ENCODE measurements around the gene DLG2. TPM values are rescaled to one million over a fixed set of nuclear protein-coding genes. Genes with fewer than 3 reads are reported as not detected.

DLG2 gene
- total RNA-seq, 1 donor from 2014 or later = 0.51 TPM

GRCh38 chr11:83663446-83663845 is 1963.7 kb downstream of the DLG2 start:
- no peak for DNase-seq (ENCODE audit: low read depth in 2 of 2)

GRCh38 chr11:83662494-83662893 is 1964.7 kb downstream of the DLG2 start:
- no peak for DNase-seq (ENCODE audit: low read depth in 2 of 2)

DNA sequence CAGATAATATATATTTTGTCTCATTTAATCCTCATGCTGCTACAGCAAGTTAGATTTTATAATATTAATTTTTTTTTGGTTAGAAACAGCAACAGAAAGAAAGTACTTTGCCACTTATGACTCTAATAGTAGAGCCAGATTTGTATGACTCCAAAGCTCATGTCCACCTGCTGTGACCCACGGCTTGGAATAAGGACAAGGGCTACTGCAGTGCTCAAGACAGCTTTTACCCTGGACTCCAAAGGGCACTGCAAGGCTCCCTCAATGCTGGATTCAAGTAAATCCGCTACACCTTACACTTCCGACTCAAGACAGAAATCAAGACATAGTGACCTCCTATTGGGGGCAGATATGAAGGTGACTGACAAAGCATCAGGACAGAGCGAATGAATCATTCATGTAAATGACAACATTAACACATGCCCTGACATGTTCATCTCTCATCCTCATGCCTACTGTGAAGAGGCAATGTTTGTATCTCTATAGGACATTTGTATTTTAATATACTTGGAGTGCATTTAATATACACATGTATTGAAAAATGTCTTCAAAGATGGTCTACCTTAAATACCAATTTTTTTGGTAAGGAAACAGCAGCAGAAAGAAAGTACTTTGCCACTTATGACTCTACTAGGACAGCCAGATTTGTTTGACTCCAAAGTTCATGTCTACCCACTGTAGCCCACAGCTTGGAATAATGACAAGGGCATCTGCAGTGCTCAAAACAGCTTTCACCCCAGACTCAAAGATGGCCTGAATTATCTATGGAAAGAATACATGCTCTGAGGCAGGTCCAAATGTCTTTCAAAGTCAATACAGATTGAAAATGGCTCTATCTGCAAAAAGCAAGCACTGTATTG is 1965.4 kb downstream of the DLG2 start:
- DNase-seq (ENCODE audit: low read depth in 2 of 2) = no peak

DNA sequence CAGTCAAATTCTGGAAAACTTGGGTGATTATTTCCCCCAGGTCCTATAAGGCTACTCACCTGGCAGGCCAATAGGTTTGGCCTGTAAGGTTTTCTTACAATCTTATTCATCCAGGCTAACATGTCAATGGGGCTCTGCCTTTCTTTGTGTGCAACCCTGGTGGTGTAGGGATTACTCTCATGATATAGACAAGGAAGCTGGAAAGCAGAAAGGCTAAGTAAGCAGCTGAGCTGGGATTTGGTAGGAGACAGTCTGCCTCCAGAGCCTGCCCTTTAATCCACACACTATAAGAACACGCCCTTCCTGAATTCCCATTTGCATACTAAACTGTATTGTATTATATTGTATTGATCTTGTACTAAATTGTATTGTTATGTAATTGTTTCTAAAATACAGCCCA is 1967.7 kb downstream of the DLG2 start:
- DNase-seq (ENCODE audit: low read depth in 2 of 2) = no peak

DNA sequence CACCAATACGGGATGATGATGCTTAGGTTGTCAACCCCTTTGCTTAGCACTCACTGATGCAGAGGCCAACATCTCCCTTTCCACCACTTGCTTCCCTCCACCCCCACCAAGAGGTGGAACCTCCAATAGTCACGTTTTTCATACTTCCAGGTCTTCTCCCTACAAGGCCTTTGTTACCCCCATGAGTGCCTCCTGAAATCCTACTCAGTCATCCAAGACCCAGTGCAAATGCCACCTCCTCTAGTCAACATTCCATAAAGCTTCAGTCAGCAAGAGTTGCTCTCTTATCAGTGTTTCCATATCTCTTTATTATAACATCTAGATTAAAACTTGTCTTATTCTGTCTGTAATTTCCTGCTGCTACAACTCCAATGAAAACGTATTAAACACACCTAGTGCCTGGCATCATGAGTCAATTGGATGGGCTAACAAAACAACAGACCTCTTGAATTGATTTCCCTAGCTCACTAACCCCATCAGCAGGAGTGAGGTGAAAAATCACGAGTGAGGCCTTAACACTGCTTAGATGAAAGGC is 1970.3 kb downstream of the DLG2 start:
- no peak for DNase-seq (ENCODE audit: low read depth in 2 of 2)

GRCh38 chr11:83655976-83656375 is 1971.2 kb downstream of the DLG2 start:
- no peak for DNase-seq (ENCODE audit: low read depth in 2 of 2)

DNA sequence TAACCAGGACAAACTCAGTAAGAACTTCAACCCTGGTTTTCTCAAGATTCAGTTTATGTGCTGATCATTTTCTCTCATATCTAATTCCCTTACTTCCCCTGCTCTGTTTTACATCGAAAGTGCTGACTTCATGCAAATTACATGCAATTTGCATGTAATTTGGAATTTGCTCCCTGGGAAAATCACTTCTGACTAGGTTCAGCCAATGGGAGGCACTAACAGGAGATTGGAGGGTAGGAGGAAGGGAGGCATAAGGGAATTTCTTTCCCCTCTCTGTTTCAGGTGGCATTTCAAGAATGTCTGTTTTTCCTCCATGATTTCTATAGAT is 1977.7 kb downstream of the DLG2 start:
- DNase-seq (ENCODE audit: low read depth in 2 of 2) = no peak

- DNase-seq (ENCODE audit: low read depth in 2 of 2) = no peak
These were observed 1978.3 kb downstream of the DLG2 start for GRCh38 chr11:83648610-83649527.

DNA sequence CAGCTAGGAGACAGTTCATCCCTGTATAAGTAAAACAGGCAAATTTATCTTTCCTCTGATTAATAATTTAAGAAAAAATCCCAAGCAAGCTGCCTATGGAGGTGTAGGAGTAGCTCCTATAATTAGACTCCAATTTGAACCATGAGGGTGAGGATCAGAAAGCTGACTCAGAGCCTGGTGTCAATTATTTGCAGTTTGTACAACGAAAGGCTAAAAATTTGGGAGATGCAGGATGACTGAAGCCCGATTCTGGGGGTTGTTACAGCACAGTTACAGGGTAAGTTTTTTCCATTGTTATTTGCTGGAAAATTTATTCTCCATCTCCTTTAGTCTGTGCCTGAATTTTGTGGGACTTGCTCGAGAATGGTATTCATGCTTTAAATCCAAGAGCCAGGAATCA is 1981.6 kb downstream of the DLG2 start:
- DNase-seq (ENCODE audit: low read depth in 2 of 2) = no peak

- DNase-seq (ENCODE audit: low read depth in 2 of 2) = no peak
These were observed 1984.0 kb downstream of the DLG2 start for GRCh38 chr11:83643115-83643514.

- DNase-seq (ENCODE audit: low read depth in 2 of 2) = no peak
These were observed 1984.6 kb downstream of the DLG2 start for GRCh38 chr11:83642500-83642899.

DNA sequence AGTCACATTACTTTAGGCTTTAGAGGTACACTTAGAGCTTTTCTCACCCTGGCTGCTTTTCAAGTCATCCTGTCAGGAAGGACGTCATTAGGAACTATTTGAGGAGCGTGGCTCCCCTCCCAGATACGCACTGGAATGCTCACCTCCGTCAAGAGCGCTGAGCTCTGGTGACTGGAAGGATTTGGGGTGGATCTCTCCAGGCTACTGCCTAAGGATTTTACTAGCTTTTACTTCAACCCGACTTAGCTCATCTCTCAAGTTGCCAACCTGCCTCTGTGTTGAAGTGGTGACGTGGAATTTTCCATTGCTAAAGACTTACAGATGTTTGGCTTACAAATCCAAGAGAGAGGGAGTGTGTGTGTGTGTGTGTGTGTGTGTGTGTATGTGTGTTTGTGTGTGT is 1985.6 kb downstream of the DLG2 start:
- no peak for DNase-seq (ENCODE audit: low read depth in 2 of 2)

- DNase-seq (ENCODE audit: low read depth in 2 of 2) = no peak
These were observed 1987.0 kb downstream of the DLG2 start for GRCh38 chr11:83639995-83640758.

GRCh38 chr11:83635166-83635565 is 1992.0 kb downstream of the DLG2 start:
- no peak for DNase-seq (ENCODE audit: low read depth in 2 of 2)

DNA sequence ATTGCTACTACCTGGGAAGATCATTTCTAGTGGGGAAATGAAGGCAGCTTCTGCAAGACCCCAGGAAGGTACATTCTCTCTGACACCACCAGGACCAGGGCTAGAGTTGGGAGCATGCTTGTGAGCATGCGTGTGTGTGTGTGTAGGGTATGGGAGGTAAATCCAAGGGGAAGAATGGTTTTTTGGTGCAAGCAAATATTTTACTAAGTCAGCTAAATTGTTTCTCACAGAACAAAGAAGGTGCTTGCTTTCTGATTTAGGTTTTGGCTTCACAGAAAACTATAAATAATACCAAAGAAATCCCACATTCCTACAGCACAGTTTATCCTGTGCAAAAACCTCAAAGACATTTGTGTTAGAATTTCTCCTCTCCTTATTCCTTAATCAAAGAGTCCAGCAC is 1996.9 kb downstream of the DLG2 start:
- DNase-seq (ENCODE audit: low read depth in 2 of 2) = no peak

- DNase-seq (ENCODE audit: low read depth in 2 of 2) = no peak
These were observed 1997.4 kb downstream of the DLG2 start for GRCh38 chr11:83629775-83630174.

GRCh38 chr11:83628622-83629355 is 1998.4 kb downstream of the DLG2 start:
- DNase-seq (ENCODE audit: low read depth in 2 of 2) = no peak

DNA sequence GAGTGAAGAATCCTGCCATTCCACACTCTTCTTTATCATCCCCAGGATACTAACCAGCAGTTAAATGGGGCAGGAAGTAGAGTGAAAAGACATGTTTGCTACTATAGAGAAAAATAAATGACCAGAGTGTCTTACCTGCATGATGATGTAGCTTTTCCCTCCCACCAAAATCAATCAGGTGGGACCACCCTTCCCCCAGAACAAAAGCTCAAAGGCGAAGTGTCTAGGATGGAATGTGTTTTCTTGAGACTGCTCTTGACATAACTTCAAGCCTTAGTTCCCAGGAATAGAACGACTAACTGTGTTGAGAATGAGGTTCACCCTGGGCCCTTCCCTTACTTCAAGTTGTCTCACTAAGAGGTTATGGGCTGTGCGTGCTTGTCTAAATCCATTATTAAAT is 2001.8 kb downstream of the DLG2 start:
- DNase-seq (ENCODE audit: low read depth in 2 of 2) = no peak

GRCh38 chr11:83617671-83618070 is 2009.5 kb downstream of the DLG2 start:
- DNase-seq (ENCODE audit: low read depth in 2 of 2) = no peak

- DNase-seq (ENCODE audit: low read depth in 2 of 2) = no peak
These were observed 2013.4 kb downstream of the DLG2 start for GRCh38 chr11:83613767-83614121.

All from dermis microvascular lymphatic vessel endothelial cell (primary cell).